Activated naive CD4-positive, alpha-beta T cell treated with anti-CD3 and anti-CD28 coated beads, Interleukin-2, amount 50 U/mL, for 72 hours (primary cell): ENCODE measurements around the gene ZFAND3. TPM values are rescaled to one million over a fixed set of nuclear protein-coding genes. Genes with fewer than 3 reads are reported as not detected.
A peak's percentile ranks its signal among the peaks of the same experiment; 100 is the strongest.

Experiments
- ATAC-seq, 2 donors: fragments of 150-1000 bp; cut with Tn5 transposase; 2 replicates each; pipeline ENCODE4 v1.10.0; 2021; ENCODE audit warnings: mild to moderate bottlenecking in 2 of 2, moderate library complexity in 2 of 2
- DNase-seq, 2 donors: peaks; one replicate each; pipeline ENCODE4 v3.0.0; 2021 to 2022; ENCODE audit warnings: low spot score in 2 of 2
- H3K27ac Mint-ChIP-seq, 2 donors: one replicate each; pipeline ENCODE4 v1.8.0; 2022; ENCODE audit warnings: mild to moderate bottlenecking in 2 of 2, mixed read lengths in 2 of 2
- H3K36me3 Mint-ChIP-seq, 2 donors: one replicate each; pipeline ENCODE4 v1.8.0; 2022; ENCODE audit warnings: mixed read lengths in 2 of 2
- H3K9me3 Mint-ChIP-seq, 2 donors: one replicate each; pipeline ENCODE4 v1.8.0; 2022; ENCODE audit warnings: mixed read lengths in 2 of 2
- total RNA-seq, 2 donors: library from RNA; stranded (reverse); gene quantifications; one replicate each; pipeline ENCODE4 v1.2.3, GENCODE V29; 2022

Gene ZFAND3
- total RNA-seq, 2 donors from 2014 or later: 34.1 to 37.2 TPM

- ATAC-seq (peak; percentile 96 to 99), DNase-seq (peak; percentile 16 to 61)
- Mint-ChIP-seq H3K36me3 (peaks cover 5 to 26% of the 10 kb centered on the region in 2 donors), H3K27ac (peak overlapping the region; percentile 86 to 96), H3K9me3 (peaks cover 4 to 8% of the 10 kb centered on the region in 2 donors)
Measured at GRCh38 chr6:38131527-38131965, 312.0 kb downstream of the ZFAND3 start.

GRCh38 chr6:38133932-38134703 is 314.6 kb downstream of the ZFAND3 start:
- ATAC-seq (no peak), DNase-seq (no peak)
- Mint-ChIP-seq H3K9me3 (peaks cover 4 to 8% of the 10 kb centered on the region in 2 donors), H3K36me3 (peaks cover 5 to 20% of the 10 kb centered on the region in 2 donors), H3K27ac (no peak overlapping the region)

DNA sequence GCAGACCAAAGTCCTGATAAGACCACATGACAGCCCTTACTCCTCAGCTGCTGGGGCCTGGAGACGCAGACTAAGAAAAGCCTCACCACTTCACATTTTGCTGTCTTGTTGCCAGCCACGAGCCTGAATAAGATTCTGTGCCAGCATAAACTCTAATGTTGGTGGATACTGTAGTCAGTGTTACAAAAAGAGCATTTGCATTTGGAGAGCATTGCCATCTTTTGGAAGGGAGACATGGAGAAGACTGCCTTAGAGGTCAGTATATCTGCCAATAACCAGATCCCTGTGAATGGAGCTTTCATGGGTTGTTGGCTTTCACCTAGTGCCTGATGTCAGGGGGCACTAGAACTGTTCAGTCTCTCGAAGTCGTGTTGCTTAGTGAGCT is 315.2 kb downstream of the ZFAND3 start:
- H3K9me3 Mint-ChIP-seq: peaks cover 4 to 8% of the 10 kb centered on the region in 2 donors
- peaks cover 5 to 15% of the 10 kb centered on the region in 2 donors for H3K36me3 Mint-ChIP-seq
- ATAC-seq: no peak
- H3K27ac Mint-ChIP-seq: no peak overlapping the region
- DNase-seq: no peak

- ATAC-seq: no peak
- no peak overlapping the region for H3K27ac Mint-ChIP-seq
- H3K36me3 Mint-ChIP-seq: peaks cover 0 to 5% of the 10 kb centered on the region in 2 donors
- DNase-seq: no peak
- H3K9me3 Mint-ChIP-seq: no peaks in the 10 kb centered on the region
Measured at GRCh38 chr6:38136547-38136946, 317.0 kb downstream of the ZFAND3 start.

DNA sequence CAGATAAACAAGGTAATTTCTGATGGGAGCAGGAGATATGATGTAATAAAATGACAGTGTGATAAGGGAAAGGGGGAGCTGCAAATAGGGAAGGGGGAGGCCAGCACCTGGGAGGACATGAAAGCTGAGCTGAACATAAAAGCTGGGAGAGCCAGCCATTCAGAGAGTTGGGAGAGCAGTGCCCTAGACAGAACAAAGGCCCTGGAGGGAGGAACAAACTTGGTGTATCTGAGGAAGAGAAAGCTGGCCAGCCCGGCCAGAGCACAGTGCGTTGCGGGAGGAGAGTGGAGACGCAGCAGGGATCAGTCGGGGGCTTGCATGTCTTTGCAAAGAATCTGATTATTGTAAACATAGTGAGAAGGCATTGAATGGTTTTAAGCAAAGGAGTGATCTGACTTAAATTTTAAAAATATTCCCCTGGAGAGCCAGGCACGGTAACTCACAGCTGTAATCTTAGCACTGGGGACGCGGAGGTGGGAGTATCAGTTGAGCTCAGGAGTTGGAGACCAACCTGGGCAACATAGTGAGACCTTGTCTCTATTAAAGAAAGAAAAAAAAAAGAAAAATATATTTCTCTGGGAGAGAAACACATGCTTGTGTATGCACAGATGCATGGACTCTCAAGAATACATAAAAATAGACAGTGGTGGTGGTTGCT is 318.2 kb downstream of the ZFAND3 start:
- no peak for DNase-seq
- H3K27ac Mint-ChIP-seq: no peak overlapping the region

GRCh38 chr6:38138374-38138773 is 318.8 kb downstream of the ZFAND3 start:
- H3K27ac Mint-ChIP-seq: no peak overlapping the region
- ATAC-seq (no peak), DNase-seq (no peak)
- no peaks in the 10 kb centered on the region for H3K9me3 Mint-ChIP-seq
- H3K36me3 Mint-ChIP-seq: no peaks in the 10 kb centered on the region

More for the DNA sequence above, 318.2 kb downstream of the ZFAND3 start:
- ATAC-seq: no peak
- Mint-ChIP-seq H3K36me3 (peaks cover 0 to 5% of the 10 kb centered on the region in 2 donors), H3K9me3 (no peaks in the 10 kb centered on the region)

- ATAC-seq: no peak
- Mint-ChIP-seq H3K36me3 (no peaks in the 10 kb centered on the region), H3K9me3 (no peaks in the 10 kb centered on the region), H3K27ac (no peak overlapping the region)
- no peak for DNase-seq
Measured at GRCh38 chr6:38141085-38141484, 321.6 kb downstream of the ZFAND3 start.

DNA sequence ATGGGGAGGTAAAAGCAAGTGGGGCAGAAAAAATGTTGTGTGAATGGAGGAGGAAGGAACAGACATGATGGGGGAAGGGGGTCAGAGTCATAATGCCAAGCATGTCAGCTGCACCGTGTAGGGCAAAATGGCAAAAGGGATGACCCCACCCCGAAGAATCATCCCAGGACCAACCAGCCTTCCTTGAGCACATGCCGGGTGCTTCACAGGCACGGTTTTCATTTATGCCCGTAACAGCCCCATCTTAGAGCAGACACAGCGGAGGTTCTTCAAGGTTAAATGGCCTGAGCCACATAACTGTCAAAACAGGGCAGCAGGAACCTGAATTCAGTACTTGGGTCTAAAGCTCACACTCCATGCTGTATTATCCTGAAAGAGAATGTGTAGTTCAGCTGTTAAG is 322.2 kb downstream of the ZFAND3 start:
- ATAC-seq (no peak), DNase-seq (no peak)
- Mint-ChIP-seq H3K9me3 (no peaks in the 10 kb centered on the region), H3K27ac (peak overlapping the region in 1 of 2 donors; percentile 7), H3K36me3 (no peaks in the 10 kb centered on the region)

DNA sequence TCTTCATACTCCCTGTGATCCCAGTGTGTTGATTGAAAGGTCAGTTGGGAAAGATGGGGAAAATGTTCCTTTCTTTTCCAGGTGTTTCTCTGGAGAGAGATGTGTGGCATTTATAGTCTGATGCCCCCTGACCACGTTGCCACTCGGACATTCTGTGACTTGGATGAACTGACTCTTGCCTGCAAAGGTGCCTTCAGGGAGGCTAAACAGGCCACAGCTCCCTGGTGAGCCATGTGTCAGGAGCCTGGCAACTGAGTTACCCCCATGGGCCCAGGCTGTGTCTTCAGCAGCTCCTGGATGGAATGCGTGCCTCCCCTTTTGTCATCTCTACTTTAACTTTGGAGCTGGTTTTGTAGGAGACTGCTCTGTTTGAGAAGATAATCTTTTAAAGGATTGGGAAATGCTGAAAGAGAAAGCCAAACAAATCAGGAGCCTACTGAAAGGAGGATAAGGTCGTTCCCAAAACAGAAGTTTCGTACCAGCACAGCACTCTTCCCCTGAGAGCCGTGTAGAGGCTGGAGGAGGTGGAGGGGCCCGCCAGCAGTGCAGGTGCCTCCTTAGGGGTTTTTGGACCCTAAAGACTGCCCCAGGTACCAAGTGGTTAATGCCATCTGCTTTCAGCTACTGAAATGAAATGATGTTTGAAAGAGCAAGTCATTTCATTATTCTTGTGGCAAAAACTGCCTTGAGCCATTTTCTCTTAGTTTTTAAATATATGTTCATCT is 322.8 kb downstream of the ZFAND3 start:
- peak in 1 of 2 donors; percentile 40 for ATAC-seq
- no peak for DNase-seq
- Mint-ChIP-seq H3K27ac (no peak overlapping the region), H3K36me3 (no peaks in the 10 kb centered on the region), H3K9me3 (no peaks in the 10 kb centered on the region)

DNA sequence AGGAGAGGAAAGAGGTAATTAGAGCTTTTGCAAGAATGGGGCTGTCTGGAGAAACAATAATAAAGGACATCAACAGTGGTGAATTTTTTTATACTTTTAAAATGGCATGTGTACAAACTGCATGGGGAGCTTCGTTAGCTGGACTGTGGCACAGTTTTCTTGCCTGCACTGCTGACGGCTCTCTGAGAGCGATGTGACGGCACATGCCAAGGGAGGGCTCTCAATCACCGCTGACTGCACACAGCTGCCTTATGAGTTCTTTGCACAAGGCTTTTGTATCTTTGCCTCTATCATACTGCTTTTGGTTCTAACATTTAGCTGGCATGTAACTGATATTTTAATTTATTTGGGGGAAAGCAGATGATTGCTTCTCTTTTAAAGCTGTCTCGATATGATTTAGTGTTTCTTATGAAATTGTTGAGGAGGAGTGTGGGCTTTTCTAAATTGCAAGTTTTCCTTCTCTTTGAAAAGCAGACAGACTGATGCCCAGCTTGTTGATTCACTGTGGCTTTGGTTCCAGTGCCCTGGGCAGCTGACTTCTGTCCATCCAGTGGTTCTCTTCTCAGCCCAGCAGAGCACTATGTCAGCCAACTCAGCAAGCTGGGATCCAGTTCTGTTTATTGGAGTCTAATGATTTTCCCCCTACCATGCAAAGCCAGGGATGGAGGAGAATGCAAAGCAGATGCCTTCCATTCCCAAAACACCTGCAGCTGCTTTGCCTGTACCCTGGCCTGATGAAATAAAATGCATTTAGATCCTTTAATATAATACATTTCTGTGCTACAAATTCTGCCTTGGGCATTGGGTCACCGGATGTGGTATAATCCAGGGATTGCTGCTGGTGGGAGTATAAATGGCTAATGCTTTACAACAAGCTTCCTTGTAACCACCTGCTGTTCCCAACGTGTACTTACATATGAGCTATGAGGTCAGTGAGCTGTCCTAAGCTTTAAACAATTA is 323.9 kb downstream of the ZFAND3 start:
- ATAC-seq (no peak), DNase-seq (no peak)
- Mint-ChIP-seq H3K27ac (no peak overlapping the region), H3K9me3 (no peaks in the 10 kb centered on the region), H3K36me3 (no peaks in the 10 kb centered on the region)

DNA sequence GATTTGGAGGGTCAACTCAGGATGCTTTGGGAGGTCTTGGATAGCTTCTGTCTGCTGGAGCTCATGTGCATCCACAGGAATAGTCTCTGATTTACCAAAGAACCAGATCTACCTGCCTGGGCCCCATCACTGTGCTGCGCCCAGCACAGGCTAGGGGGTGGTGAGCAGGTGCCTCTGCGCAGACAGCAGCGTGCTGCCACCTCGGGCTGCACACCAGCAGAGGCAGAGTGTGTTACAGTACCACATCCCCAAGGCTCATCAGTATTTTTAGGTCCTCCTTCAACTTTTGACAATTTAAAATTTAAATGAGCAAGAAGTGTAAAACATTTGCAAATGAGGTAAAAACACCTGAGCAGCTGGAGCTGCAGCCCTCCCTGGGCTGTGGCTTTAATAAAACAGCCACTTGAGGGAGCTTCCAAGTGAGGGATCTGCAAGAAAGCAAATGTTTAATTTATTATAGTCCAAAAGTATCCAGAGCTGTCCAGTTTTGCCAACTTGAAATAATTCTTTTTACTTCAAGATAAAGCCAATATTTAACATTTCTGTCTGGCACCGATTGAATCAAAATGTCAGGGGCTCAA is 324.9 kb downstream of the ZFAND3 start:
- DNase-seq (no peak), ATAC-seq (no peak)
- Mint-ChIP-seq H3K9me3 (no peaks in the 10 kb centered on the region), H3K27ac (no peak overlapping the region), H3K36me3 (no peaks in the 10 kb centered on the region)

DNA sequence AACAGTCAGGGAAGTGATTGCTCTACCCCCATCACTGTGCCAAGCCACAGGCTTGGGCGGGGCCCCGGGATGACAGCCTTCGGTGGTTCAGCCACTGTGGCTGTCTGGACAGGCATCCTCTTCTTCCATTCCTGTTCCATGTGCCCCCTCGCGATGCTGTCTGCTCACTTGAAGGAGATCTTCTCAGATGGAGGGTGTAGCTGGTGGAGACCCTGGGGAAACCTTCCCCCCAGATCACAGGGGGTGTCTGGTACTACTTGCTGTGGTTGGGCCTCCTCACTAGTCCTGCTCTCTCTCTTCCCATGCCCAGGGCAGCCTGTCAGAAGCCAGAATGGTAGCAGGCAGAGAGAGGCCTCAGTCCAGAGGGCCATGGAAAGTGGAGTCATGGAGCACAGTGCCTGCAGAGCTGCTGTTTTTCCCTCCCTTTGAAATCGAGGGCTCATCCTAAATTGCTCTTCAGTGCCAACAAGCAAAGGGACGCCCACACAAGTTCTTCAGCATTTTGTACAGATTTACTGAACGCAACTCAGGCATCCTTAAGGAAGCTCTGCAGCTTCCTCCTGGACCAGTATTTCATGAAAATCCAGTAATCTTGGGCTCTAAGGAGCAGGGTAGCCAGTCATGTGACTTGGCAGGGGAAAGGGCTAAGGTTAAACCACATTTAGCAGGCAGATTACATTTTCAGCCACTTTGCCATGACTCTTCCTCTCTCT is 326.6 kb downstream of the ZFAND3 start:
- Mint-ChIP-seq H3K36me3 (no peaks in the 10 kb centered on the region), H3K27ac (peak overlapping the region; percentile 54 to 57), H3K9me3 (no peaks in the 10 kb centered on the region)
- no peak for ATAC-seq
- DNase-seq: no peak

DNA sequence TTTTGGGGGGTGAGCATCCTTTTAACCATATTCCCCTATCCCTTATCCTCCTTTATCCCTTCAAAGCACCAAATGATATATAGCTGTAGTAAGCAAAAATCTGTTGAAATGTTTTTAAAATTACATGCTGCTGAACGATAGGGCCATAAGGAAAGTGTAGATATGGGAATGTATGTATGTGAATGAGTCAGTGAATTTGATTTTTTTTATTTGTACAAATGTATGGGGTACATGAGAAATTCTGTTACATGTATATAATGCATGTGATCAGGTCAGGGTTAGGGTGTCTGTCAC is 327.2 kb downstream of the ZFAND3 start:
- Mint-ChIP-seq H3K9me3 (no peaks in the 10 kb centered on the region), H3K27ac (no peak overlapping the region), H3K36me3 (no peaks in the 10 kb centered on the region)
- ATAC-seq (no peak), DNase-seq (no peak)

GRCh38 chr6:38148606-38149005 is 329.1 kb downstream of the ZFAND3 start:
- DNase-seq (no peak), ATAC-seq (no peak)
- Mint-ChIP-seq H3K9me3 (no peaks in the 10 kb centered on the region), H3K36me3 (no peaks in the 10 kb centered on the region), H3K27ac (no peak overlapping the region)

DNA sequence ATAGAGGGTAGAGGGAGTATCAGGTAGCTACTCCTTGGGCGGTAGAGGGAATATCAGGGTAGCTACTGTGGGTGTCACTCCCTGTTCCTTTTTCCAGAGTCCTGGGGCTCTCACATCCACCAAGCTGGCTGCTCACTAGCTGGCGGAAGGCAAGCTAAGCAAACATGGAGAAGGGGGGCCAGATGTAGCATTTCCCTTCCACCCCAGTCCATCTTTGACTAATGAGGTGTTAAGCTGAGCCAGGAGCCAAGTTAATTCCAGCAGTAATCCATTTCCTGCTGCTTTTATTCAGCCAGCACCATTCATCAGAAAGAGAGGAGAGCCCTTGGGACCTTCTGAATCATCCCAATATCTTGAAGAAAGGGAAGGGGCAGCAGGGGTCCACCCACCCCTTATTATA is 330.0 kb downstream of the ZFAND3 start:
- no peak for ATAC-seq
- peak overlapping the region; percentile 53 to 66 for H3K27ac Mint-ChIP-seq

GRCh38 chr6:38150021-38150420 is 330.5 kb downstream of the ZFAND3 start:
- Mint-ChIP-seq H3K9me3 (no peaks in the 10 kb centered on the region), H3K36me3 (no peaks in the 10 kb centered on the region), H3K27ac (no peak overlapping the region)
- no peak for DNase-seq
- no peak for ATAC-seq

More for the DNA sequence above, 330.0 kb downstream of the ZFAND3 start:
- no peaks in the 10 kb centered on the region for H3K36me3 Mint-ChIP-seq
- no peaks in the 10 kb centered on the region for H3K9me3 Mint-ChIP-seq
- DNase-seq: no peak
